AG04450 (cell line): Measurements from ENCODE around the gene LEPR. TPM values are rescaled to one million over a fixed set of nuclear protein-coding genes. Genes with fewer than 3 reads are reported as not detected.

Source experiments
- CTCF ChIA-PET: fragments of 300-600, 350-600 bp; formaldehyde crosslinking; extraction: SDS; loops from one replicate; lab custom pipeline; 2022; ENCODE audit warnings: antibody characterized with exemption, inconsistent platforms; lab: Charles Lee
- POLR2A ChIA-PET: fragments of 350-600 bp; formaldehyde crosslinking; extraction: SDS; loops from one replicate; lab custom pipeline; 2021; ENCODE audit warnings: antibody characterized with exemption, inconsistent platforms; lab: Yijun Ruan, JAX
- DNase-seq: peaks from one replicate; pipeline ENCODE4 v3.0.0-alpha.2; 2011; ENCODE audit warnings: low read depth, low spot score
- H3K27ac ChIP-seq: one replicate; pipeline ENCODE4 v1.5.1; 2012; ENCODE audit warnings: low read depth, low read length, control low read depth
- H3K27me3 ChIP-seq: one replicate; pipeline ENCODE4 v1.6.0; 2012; ENCODE audit warnings: low read length; ENCODE audit not compliant: control insufficient read depth, insufficient read depth
- H3K4me3 ChIP-seq: 2 replicates; pipeline ENCODE4 v1.5.1; 2011; ENCODE audit warnings: mild to moderate bottlenecking, low read depth, low read length, control low read depth
- H3K9me3 ChIP-seq: 2 replicates; pipeline ENCODE4 v1.5.1; 2012; ENCODE audit warnings: low read length; ENCODE audit not compliant: control insufficient read depth, insufficient read depth
- polyA plus RNA-seq: library from polyadenylated mRNA; depleted of rRNA; stranded (reverse); fragments of >200 nt; gene quantifications from 2 replicates; pipeline ENCODE4 v1.2.3, GENCODE V29; 2011
- TF ChIP-seq, protein P1 (sequence below): IDR thresholded peaks from 2 replicates; pipeline ENCODE4 v1.5.1; 2011; ENCODE audit warnings: low read depth, low read length, control low read depth, inconsistent platforms

LEPR gene
- polyA plus RNA-seq, 1 experiment, result 11.1 TPM

DNA sequence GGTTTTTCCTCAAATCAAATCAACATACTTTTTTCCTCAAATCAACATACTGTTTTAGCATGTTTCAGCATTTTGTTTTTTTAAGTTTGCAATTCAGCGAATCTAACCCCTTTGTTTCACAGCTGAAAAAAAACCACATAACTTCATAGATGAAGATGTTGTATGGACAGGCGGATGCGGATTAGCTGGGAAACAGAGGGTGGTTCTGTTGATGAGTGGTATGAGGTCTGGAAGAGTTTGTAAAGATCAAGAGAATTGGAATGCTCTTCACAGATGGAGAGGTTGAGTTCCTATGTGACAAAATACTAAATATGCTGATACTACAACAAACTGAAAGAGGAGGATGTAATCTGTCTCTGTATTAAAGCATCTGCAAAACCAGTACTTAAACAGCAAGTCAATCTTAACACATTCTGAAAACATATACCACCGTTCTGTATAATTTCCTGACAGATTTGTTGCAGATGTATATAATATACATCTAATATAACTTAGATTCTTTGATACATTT, 10.6 kb upstream of the LEPR start:
- TF ChIP-seq, protein P1, sequence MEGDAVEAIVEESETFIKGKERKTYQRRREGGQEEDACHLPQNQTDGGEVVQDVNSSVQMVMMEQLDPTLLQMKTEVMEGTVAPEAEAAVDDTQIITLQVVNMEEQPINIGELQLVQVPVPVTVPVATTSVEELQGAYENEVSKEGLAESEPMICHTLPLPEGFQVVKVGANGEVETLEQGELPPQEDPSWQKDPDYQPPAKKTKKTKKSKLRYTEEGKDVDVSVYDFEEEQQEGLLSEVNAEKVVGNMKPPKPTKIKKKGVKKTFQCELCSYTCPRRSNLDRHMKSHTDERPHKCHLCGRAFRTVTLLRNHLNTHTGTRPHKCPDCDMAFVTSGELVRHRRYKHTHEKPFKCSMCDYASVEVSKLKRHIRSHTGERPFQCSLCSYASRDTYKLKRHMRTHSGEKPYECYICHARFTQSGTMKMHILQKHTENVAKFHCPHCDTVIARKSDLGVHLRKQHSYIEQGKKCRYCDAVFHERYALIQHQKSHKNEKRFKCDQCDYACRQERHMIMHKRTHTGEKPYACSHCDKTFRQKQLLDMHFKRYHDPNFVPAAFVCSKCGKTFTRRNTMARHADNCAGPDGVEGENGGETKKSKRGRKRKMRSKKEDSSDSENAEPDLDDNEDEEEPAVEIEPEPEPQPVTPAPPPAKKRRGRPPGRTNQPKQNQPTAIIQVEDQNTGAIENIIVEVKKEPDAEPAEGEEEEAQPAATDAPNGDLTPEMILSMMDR, result no peak
- H3K27ac ChIP-seq, result no peak overlapping the region
- no peaks in the 10 kb centered on the region for H3K9me3 ChIP-seq
- ChIA-PET POLR2A (no interaction called here), CTCF (no interaction called here)
- peaks cover 2% of the 10 kb centered on the region for H3K27me3 ChIP-seq
- no peak overlapping the region for H3K4me3 ChIP-seq
- DNase-seq, result no peak

DNA sequence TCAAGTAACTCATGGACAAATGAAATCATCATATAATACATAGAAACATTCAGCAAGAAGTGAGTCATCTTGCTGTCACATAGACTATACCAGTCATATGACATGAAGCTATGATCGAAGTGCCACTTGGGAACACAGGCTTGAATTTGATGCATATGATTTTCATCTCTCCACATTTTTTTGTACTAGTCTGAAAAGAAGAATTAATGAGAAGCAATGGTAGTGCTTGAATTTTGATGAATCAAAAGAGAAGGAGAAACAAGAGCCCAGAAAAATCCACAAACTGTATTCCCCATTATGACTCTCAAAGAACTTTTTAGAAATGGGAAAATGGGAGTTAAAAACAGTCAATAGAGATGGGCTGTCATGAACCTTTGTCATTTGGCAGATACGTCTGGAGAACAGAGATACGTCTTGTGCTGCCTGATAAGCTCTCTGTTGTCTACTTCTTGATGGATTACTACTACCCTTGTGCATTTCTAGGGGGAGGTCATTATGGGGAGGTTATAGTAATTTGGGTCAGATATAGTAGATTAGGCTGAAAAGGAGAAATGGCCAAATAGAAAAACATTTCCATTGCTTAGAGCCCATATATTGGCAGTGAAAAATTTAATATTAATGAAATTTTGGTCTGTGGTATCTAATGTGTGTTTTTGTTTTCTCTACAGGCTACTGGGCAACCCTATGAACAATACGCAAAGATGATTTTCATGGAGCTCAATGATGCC, 8.0 kb upstream of the LEPR start:
- H3K27me3 ChIP-seq, result no peaks in the 10 kb centered on the region
- ChIA-PET CTCF (no interaction called here), POLR2A (no interaction called here)
- H3K4me3 ChIP-seq, result no peak overlapping the region
- H3K27ac ChIP-seq, result no peak overlapping the region
- no peaks in the 10 kb centered on the region for H3K9me3 ChIP-seq
- TF ChIP-seq, protein P1, result no peak
- no peak for DNase-seq

DNA sequence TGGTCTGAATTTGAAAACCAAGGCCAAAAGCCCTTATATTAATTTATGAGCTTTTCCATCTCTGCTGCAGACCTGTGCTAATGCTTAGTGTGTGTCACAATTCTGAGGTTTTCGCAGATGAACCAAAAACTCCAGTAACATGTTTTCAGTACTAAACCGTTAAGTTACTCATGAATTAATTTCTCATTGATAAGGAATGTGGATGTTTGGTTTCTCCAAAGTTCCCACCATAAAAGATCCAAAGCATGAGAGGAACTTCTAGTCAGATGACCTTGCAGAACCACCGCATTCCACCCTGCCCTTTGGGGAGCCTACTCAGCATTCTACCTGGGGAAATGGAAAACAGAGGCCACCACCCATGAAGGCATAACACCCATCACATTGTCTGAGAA, 7.5 kb upstream of the LEPR start:
- Histone ChIP-seq H3K27me3 (no peaks in the 10 kb centered on the region), H3K27ac (no peak overlapping the region), H3K4me3 (no peak overlapping the region), H3K9me3 (no peaks in the 10 kb centered on the region)
- no peak for DNase-seq
- ChIA-PET CTCF (no interaction called here), POLR2A (no interaction called here)
- TF ChIP-seq, protein P1, result no peak

DNA sequence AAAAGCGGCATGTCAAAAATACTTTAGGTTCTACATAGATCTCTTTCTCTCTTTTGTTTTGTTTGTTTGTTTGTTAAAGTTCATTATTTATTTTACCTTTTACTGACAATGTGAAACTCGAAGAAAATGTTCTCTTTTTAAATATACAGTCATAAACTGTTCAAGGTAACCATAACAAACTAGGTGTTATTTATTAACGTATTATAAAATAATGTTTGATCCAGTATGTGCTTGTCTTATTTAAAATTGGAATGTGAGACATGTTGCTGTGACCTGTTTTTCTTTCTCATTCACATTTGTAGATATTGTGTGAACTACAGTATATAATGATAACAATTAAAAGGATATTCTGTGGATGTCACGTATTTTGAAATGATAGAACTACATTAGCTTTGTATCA, 5.9 kb upstream of the LEPR start:
- CTCF ChIA-PET, result no interaction called here
- POLR2A ChIA-PET, result no interaction called here

DNA sequence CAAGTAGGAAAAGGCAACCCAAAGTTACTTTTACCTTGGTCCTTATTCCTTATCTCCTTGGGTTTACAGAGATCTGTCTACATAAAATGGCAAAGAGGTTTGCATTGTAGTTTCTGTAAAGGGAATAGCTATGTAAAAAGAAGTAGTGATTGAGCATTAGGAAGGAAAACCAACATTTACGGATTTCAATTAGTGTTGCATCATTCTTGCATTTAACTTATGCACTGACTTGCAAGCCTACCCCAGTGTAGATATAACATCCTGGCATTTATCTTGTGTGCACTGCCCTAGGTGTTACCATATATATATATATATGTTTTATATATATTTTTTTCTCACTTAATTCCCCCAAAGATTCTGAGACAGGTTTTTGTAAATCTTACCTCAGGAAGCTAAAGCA, 3.7 kb upstream of the LEPR start:
- Histone ChIP-seq H3K27ac (no peak overlapping the region), H3K4me3 (no peak overlapping the region), H3K9me3 (no peaks in the 10 kb centered on the region), H3K27me3 (no peaks in the 10 kb centered on the region)
- TF ChIP-seq, protein P1, result no peak
- POLR2A ChIA-PET, result no interaction called here
- no peak for DNase-seq
- CTCF ChIA-PET, result interaction anchor here (1.4 to 3.2 kb wide), 2 partner anchors 15 to 271 kb away, joined by 3 to 13 read pairs; no protein-coding TSS in a partner anchor

More for the DNA sequence above, 5.9 kb upstream of the LEPR start:
- no peaks in the 10 kb centered on the region for H3K9me3 ChIP-seq
- TF ChIP-seq, protein P1, result no peak
- no peak for DNase-seq
- H3K27me3 ChIP-seq, result no peaks in the 10 kb centered on the region
- H3K27ac ChIP-seq, result no peak overlapping the region
- no peak overlapping the region for H3K4me3 ChIP-seq
